HG02870 (cell line): ENCODE results near the gene NPM3.

Experiments
- ATAC-seq: cut with Tn5 transposase; IDR thresholded peaks from one replicate; pipeline ENCODE4 v1.9.1; 2021; ENCODE audit warnings: mild to moderate bottlenecking, moderate library complexity; ENCODE audit not compliant: unreplicated experiment

The NPM3 gene

DNA sequence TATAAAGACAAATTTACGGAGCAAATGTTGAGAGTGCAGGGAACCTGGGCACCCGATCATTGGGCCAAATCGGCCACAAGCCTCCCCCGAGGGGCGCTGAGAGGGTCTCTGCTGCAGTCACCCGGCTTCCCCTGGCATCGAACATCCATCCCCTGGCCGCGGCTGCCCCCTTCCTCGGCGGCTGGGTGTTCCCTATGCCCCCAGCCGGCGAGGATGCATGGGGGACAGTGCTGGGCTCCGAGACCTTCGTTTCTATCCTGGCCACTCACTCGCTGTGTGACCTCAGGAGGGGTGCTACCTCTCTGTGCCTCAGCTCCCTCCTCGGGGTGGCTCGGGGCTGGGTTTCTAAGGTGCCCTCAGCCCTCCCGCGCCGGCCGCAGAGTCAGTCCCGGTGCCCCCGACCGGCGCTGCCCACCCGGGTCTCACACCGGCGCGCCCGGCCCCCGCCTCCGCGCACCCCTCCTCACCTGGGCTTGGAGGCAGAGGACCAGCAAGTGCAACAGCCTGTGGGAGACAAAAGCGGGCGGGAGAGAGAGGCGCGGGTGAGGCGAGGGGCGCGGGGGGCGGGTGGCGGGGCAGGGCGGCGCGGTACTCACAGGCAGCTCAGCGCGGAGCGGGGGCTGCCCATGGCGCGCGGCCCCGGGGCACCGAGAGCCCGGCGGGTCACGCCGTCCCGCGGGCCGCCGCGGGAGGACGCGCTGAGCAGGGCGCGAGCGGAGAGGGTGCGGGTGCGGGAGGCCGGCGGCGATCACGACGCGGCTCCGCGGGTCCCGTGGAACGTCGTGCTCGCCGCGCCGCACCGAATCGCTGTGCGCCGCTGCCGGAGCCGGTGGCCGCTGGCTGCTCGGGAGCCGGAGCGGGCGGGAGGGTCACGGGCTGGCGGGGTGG, 7.7 kb downstream of the NPM3 start, which contains the start of gene FGF8:
Gene FGF8, minus strand, starts transcription at position 842 of the 888 bp plus-strand sequence. Its CDS starts 214 bp downstream, at position 628.
- ATAC-seq, result no peak

DNA sequence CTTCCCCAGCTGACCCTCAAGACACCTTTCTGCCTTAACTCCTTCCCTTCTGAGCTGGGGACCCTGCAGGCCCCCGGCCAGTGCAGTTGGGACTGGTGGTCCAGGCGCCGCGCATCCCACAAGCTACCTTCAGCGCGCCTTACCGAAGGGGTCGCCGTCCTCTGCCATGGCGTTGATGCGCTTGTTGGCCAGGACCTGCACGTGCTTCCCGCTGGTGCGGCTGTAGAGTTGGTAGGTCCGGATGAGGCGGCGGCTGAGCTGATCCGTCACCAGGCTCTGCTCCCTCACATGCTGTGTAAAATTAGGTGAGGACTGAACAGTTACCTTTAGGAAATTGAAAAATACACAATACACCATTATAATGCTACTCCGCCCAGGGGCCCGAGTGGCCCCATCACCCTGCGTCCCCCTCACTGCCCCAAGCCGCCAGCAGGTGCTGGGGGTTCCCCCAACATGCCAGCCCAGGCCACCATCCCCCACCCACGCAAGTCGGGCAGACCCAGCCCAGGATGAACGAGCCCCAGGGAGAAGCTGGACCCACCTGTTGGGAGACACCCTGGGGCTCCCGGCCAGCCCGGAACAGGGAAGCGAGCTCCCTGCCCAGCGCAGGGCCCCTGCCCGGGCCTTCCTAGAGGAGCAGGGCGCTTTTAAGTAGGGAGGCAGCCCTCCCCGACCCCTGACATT, 8.5 kb downstream of the NPM3 start:
- no peak for ATAC-seq

DNA sequence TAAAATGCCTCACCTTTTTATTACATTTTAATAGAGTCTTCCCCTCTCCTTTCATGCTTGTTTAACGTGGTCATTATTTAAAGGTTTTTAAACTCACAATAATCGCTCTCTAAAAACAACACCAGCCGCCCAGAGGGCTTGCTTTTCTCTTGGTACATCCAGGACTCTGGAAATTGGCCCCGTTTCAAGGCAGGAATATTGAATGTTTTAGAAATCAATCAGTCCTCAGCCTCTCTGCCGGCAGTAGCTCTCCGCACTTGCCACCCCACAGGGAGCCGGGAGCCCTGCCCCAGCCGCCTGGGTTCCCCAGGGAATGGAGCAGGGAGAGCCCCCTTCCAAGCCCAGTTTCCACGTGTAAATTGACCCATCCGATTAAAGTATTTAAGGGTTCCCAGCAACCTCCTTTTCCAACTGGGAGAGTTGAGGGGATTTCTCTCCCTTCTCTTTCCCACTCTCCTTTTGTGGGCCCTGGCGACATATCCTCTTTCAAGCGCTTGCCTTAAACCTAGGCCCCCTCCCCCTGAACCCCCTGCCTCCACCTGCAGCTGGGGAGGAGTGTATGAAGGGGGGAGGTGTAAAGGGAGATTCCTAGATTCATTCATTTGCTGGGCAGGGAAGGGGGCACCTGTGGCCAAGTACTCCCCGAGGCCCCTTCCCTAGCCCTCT, 9.2 kb downstream of the NPM3 start:
- no peak for ATAC-seq

GRCh38 chr10:101772895-101773761, 10.1 kb downstream of the NPM3 start:
- no peak for ATAC-seq

- no peak for ATAC-seq
Observed at GRCh38 chr10:101772017-101772894, 11.0 kb downstream of the NPM3 start.

DNA sequence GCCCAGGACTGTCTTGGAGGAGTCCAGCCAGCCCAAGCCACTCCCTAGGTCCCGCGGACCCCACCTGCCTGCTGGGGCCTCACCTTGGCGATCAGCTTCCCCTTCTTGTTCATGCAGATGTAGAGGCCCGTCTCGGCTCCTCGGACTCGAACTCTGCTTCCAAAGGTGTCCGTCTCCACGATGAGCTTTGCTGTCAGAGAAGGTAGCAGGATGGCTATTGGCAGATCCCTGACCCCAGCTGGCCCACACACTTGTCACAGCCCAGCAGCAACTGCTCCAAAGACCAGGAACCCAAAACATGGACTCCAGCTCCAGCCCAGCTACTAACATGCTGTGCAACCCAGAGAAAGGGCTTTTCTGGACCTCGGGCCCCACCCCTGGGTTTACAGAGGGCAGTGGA, 11.9 kb downstream of the NPM3 start:
- ATAC-seq, result no peak

DNA sequence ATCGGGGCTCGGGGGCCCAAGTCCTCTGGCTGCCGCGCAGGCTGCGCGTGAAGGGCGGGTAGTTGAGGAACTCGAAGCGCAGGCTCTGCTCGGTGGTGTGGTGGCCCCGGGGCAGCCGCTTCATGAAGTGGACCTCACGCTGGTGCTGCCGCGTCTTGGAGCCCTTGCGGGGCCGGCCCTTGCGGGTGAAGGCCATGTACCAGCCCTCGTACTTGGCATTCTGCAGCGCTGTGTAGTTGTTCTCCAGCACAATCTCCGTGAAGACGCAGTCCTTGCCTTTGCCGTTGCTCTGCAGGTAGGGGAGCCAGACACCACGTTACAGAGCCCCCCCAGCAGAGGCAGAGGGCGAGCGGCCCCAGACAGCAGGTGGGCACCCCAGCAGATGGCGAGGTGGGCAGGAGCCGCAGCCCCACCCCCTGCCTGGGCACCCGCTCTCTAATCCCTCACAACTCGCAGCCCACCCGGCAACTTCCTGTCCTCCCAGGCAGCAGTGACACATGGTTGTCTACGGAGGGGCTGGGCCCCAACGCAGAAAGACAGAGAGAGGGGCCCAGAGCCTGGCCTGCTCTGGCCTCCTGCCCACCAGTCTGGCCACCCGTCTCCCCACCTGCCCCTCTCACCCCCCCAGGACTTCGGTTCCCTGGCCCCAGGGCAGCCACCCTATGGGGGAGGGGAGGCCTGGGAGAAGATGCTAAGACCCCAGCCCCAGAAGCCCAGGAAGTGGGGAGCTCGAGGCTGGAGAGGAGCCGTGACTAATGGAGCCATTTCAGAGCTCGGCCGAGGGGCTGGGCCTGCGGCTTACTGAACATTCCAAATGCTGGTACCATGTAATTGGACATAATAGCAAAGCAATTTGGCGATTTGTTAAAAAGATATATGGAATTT, 12.7 kb downstream of the NPM3 start:
- no peak for ATAC-seq

DNA sequence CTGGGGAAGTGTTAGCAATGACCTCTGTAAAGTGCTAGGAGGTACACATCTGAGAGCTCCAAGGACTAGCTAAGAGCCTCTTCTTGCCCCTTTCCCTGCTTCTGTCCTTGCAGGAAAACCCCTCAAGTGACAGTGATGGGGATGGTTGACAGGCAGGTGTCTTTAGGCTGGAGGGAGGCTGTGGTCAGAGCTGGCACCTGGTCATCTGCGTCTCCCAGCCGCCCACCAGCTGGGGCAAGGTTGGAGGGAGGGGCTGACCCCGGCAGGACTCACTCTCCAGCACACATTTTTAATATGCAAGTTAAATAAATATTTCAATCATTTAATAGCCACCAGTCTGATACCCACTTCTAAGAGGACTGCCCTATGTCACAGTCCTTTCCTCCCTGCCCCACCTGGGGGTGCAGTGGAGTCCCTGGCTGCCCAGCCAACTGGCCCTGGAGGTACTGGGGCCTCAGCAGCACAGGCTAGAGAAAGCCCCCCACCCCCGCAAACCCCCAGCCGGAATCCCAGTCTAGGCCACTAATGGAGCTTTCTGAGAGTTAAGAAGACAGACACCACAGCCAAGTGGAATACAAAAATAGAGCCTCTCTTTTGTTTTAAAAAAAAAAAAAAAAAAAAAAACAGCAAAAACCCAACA, 13.6 kb downstream of the NPM3 start:
- no peak for ATAC-seq

DNA sequence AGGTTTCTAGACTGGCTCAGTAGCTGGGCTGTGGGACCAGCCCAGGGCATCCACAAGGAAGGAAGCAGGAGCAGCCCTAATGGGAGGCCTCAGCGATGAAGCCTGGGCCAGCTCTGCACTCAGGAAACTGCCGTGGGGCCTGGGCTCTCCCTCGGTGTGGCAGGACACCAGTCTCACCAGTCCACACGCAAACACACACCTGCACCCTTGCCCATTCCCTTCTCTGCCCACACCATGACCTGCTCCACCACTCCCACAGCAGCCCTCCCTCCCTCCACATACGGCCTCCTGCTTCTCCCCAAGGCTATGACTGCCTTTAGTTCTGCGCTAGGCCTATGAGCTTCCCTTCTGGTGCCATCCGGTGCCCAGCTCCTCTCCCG, 14.5 kb downstream of the NPM3 start:
- no peak for ATAC-seq

DNA sequence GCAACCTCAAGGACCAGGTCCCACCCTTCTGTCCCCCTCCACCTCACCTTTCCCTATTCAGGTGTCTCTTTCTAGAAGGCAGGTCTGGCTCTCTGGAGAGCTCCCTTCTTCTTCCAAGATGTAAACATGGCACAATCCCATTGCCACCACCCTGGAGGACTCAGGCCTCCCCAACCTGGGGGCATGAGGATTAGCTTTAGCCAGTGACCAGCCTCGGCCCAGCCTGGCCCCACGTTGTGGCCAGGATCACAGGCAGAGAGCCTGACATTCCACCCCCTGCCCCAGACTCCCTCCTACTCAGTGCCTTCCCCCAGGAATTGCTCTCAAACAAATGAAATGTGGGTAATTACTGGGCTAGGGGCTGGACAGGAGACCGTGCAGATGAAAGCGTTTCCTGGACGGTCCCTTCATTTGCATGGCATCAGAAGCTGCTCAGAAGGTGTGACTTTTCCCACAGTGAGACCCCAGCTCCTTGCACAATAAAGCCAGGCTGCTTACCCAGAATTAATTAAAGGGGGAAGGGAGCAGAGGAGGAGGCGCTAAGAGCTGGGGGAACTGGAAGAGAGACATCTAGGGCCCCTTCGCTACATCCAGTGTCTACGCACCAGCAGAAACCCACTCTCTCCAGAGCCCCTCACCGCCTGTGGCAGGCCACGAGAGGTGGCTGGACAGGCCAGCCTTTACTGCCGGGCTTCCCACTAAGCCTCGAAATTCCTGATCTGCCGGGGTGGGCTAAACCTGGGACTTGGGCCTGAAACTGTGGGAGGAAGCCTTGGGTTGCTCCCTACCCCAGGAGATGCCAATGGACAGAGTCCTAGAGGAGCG, 15.1 kb downstream of the NPM3 start:
- no peak for ATAC-seq

GRCh38 chr10:101767600-101767945, 15.7 kb downstream of the NPM3 start:
- ATAC-seq, result no peak

GRCh38 chr10:101766753-101767599, 16.3 kb downstream of the NPM3 start:
- ATAC-seq, result no peak

- ATAC-seq, result no peak
Observed at GRCh38 chr10:101766306-101766705, 16.9 kb downstream of the NPM3 start.

DNA sequence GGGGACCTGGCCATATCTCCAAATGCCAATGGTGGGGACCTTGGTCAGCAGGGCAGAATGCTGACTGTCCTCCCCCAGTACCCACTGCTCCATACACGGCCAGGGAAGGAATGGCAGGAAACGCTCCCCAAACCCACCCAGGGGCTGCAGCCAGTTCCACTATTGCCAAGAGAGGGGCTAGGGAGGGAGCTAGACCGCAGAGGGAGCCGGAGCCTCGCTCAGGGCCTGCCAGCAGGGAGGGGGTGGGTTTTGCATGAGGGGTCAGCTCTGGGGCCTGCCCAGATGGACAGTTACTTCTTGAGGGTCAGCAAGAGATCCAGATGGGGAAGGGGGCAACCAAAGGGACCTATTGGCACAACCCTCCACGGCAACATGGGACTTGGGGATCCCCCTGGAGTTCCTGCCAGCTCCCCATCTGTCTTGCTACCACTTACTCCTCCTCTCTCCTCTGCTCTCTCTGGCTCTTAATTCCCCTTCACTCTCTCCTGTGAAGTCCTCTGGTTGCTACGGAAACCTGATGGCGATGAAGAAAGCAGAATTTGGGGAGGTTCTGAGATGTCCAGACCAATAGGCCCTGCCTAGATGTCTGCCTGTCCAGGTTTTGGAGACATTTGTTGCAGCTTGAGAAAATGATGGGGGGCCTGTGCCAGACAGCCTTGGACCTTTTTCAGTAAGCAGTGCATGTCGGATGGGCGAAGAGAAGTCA, 20.0 kb downstream of the NPM3 start:
- no peak for ATAC-seq

DNA sequence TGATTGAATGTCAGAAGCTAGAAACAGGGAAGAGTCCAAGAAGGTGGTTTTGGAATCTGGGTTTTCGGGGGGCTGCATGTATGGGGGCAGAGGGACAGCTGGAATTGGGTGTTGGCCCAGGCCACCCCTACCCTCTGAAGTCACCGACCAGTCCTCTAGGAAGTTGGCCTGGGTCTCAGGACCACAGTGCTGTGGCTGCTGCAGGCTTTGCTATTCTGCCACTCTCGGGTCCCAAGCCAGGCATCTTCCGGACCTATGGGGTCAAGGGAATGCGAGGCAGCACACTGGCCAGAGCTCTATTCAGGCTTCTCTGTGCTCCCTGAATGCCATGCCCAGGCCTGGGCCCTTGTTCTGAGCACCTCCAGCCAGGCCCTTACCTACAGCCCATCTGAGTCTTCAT, 20.5 kb downstream of the NPM3 start:
- ATAC-seq, result no peak

GRCh38 chr10:101761226-101761625, 22.0 kb downstream of the NPM3 start:
- no peak for ATAC-seq
